HCT116 (cell line): ENCODE results near the gene GREB1L. TPM values are rescaled to one million over a fixed set of nuclear protein-coding genes. Genes with fewer than 3 reads are reported as not detected.

Experiments used
- ATAC-seq: fragments of 200-7000 bp; cut with Tn5 transposase; 2 replicates; pipeline ENCODE4 v1.9.1; 2020; ENCODE audit warnings: mild to moderate bottlenecking, moderate library complexity
- BruUV-seq: library from RNA; stranded (reverse); fragments of 400-500 nt; replicated peaks from 2 replicates; lab custom pipeline; 2021; lab: Mats Ljungman, UMichigan
- CTCF ChIA-PET: fragments of 300-600 bp; sonication (Branson Sonifier 250); formaldehyde crosslinking; loops from one replicate; lab custom pipeline; 2021; ENCODE audit warnings: antibody characterized with exemption; lab: Charles Lee
- POLR2A ChIA-PET: fragments of 300-600, 350-600 bp; sonication (Branson Sonifier 250); formaldehyde crosslinking; loops from one replicate; lab custom pipeline; 2021; ENCODE audit warnings: antibody characterized with exemption; lab: Charles Lee
- RAD21 ChIA-PET, 2 experiments: fragments of 300-600 bp; sonication (Branson Sonifier 250); formaldehyde crosslinking; loops; one replicate each; lab custom pipeline; 2023; ENCODE audit warnings: low total read pairs in 2 of 2; ENCODE audit not compliant: uncharacterized antibody in 2 of 2, unreplicated experiment in 2 of 2, low non-redundant PET in 1 of 2; lab: Charles Lee
- DNase-seq: peaks from one replicate; pipeline ENCODE4 v3.0.0-alpha.2; 2010; ENCODE audit warnings: low read depth, low spot score
- H2AFZ ChIP-seq: fragments of 200-600 bp; shearing (Covaris generic), sonication (generic); 2 replicates; pipeline ENCODE4 v1.6.1; 2017; ENCODE audit warnings: low read depth, mixed run types, mixed read lengths, antibody characterized with exemption, low read length; ENCODE audit not compliant: poor library complexity, severe bottlenecking
- H3K27ac ChIP-seq: 2 replicates; pipeline ENCODE4 v1.5.1; 2012; ENCODE audit warnings: low read depth, low read length
- H3K27me3 ChIP-seq: fragments of 200-600 bp; sonication (generic); 2 replicates; pipeline ENCODE4 v1.6.1; 2016; ENCODE audit warnings: mixed run types, low read length, mixed read lengths; ENCODE audit not compliant: insufficient read depth
- H3K36me3 ChIP-seq, 2 experiments: fragments of 200-500 bp in 1 of 2; fragments of 200-600 bp in 1 of 2; sonication (Bioruptor generic) in 1 of 2; sonication (generic) in 1 of 2; 2 replicates each; pipeline versions ENCODE4 v1.5.1 to v1.6.1; 2014 to 2016; ENCODE audit warnings: low read length in 2 of 2, inconsistent platforms in 1 of 2, mixed read lengths in 1 of 2, mixed run types in 1 of 2; ENCODE audit not compliant: insufficient read depth in 2 of 2, control insufficient read depth in 1 of 2
- H3K4me1 ChIP-seq, 2 experiments: fragments of 200-600 bp in 1 of 2; sonication (generic) in 1 of 2; 2 replicates each; pipeline versions ENCODE4 v1.5.1 to v1.6.1; 2012 to 2017; ENCODE audit warnings: low read length in 2 of 2, inconsistent platforms in 1 of 2, mild to moderate bottlenecking in 1 of 2, mixed read lengths in 1 of 2, mixed run types in 1 of 2, moderate library complexity in 1 of 2; ENCODE audit not compliant: insufficient read depth in 2 of 2, control insufficient read depth in 1 of 2
- H3K4me2 ChIP-seq: fragments of 200-600 bp; sonication (generic); 2 replicates; pipeline ENCODE4 v1.6.1; 2017; ENCODE audit warnings: mixed run types, low read length, mixed read lengths
- H3K4me3 ChIP-seq, 2 experiments: fragments of 200-600 bp in 1 of 2; sonication (generic) in 1 of 2; replicated peaks in 1 of 2; 2 replicates each; pipeline ENCODE4 v1.5.1; 2011 to 2016; ENCODE audit warnings: low read length in 2 of 2, control low read depth in 1 of 2, low read depth in 1 of 2, mild to moderate bottlenecking in 1 of 2, mixed read lengths in 1 of 2, mixed run types in 1 of 2
- H3K79me2 ChIP-seq: fragments of 200-600 bp; sonication (generic); 2 replicates; pipeline ENCODE4 v1.6.1; 2017; ENCODE audit warnings: mild to moderate bottlenecking, mixed run types, low read length, moderate library complexity, mixed read lengths; ENCODE audit not compliant: insufficient read depth
- H3K9ac ChIP-seq: fragments of 200-600 bp; sonication (generic); 2 replicates; pipeline ENCODE4 v1.6.1; 2016; ENCODE audit warnings: low read length, mixed read lengths
- H3K9me2 ChIP-seq: fragments of 200-600 bp; sonication (generic), shearing (Covaris generic); 2 replicates; pipeline ENCODE4 v1.6.1; 2017; ENCODE audit warnings: mixed run types, mild to moderate bottlenecking, moderate library complexity; ENCODE audit not compliant: insufficient read depth
- H3K9me3 ChIP-seq, 2 experiments: fragments of 200-500 bp in 1 of 2; fragments of 200-600 bp in 1 of 2; sonication (Bioruptor generic) in 1 of 2; sonication (generic) in 1 of 2; 2 replicates each; pipeline ENCODE4 v1.6.1; 2014 to 2017; ENCODE audit warnings: low read length in 2 of 2, mixed read lengths in 2 of 2, inconsistent platforms in 1 of 2, low read depth in 1 of 2, mild to moderate bottlenecking in 1 of 2, mixed run types in 1 of 2, moderate library complexity in 1 of 2; ENCODE audit not compliant: control insufficient read depth in 1 of 2, insufficient read depth in 1 of 2
- H4K20me1 ChIP-seq: fragments of 200-600 bp; sonication (generic), shearing (Covaris generic); 2 replicates; pipeline ENCODE4 v1.6.1; 2017; ENCODE audit warnings: mixed run types, mild to moderate bottlenecking, moderate library complexity; ENCODE audit not compliant: insufficient read depth
- ATF3 ChIP-seq: IDR thresholded peaks from 2 replicates; pipeline ENCODE4 v1.6.1; 2012
- CBX3 ChIP-seq: IDR thresholded peaks from 2 replicates; pipeline ENCODE4 v1.6.1; 2012; ENCODE audit warnings: low read depth
- CTCF ChIP-seq, 3 experiments: fragments of 200-600 bp in 1 of 3; sonication (generic) in 1 of 3; IDR thresholded peaks in 2 of 3; conservative IDR thresholded peaks in 1 of 3; 2 replicates each; pipeline ENCODE4 v1.5.1; 2012 to 2017; ENCODE audit warnings: low read depth in 2 of 3, low read length in 2 of 3, antibody characterized with exemption in 1 of 3, borderline replicate concordance in 1 of 3, control low read depth in 1 of 3, mild to moderate bottlenecking in 1 of 3, mixed read lengths in 1 of 3, mixed run types in 1 of 3, moderate library complexity in 1 of 3; ENCODE audit not compliant: insufficient read depth in 1 of 3
- EGR1 ChIP-seq: IDR thresholded peaks from 2 replicates; pipeline ENCODE4 v1.6.1; 2012; ENCODE audit warnings: low read depth
- EZH2 ChIP-seq: fragments of 200-600 bp; sonication (generic); IDR thresholded peaks from 2 replicates; pipeline ENCODE4 v1.6.1; 2017; ENCODE audit warnings: antibody characterized with exemption, mixed run types
- EZH2phosphoT487 ChIP-seq: fragments of 200-600 bp; IDR thresholded peaks from 2 replicates; pipeline ENCODE4 v1.6.1; 2018; ENCODE audit warnings: antibody characterized with exemption, borderline replicate concordance
- JUND ChIP-seq: IDR thresholded peaks from 2 replicates; pipeline ENCODE4 v1.6.1; 2012
- MAX ChIP-seq: IDR thresholded peaks from 2 replicates; pipeline ENCODE4 v1.6.1; 2012
- POLR2A ChIP-seq: IDR thresholded peaks from 2 replicates; pipeline ENCODE4 v1.7.0; 2011; ENCODE audit warnings: borderline replicate concordance; ENCODE audit not compliant: insufficient read depth, insufficient read length; ENCODE audit errors: extremely low read depth
- POLR2AphosphoS5 ChIP-seq: IDR thresholded peaks from 2 replicates; pipeline ENCODE4 v1.6.1; 2011; ENCODE audit warnings: mild to moderate bottlenecking, low read depth, low read length, moderate library complexity
- REST ChIP-seq: IDR thresholded peaks from 2 replicates; pipeline ENCODE4 v1.6.1; 2012; ENCODE audit warnings: low read depth
- SIN3A ChIP-seq: IDR thresholded peaks from 2 replicates; pipeline ENCODE4 v1.6.1; 2012; ENCODE audit warnings: low read depth
- SRF ChIP-seq: IDR thresholded peaks from 2 replicates; pipeline ENCODE4 v1.6.1; 2012; ENCODE audit warnings: low read depth
- TCF7L2 ChIP-seq: IDR thresholded peaks from 2 replicates; pipeline ENCODE4 v1.7.0; 2011; ENCODE audit warnings: borderline replicate concordance, inconsistent platforms; ENCODE audit not compliant: insufficient read depth, insufficient read length; ENCODE audit errors: extremely low read depth
- YY1 ChIP-seq: IDR thresholded peaks from 2 replicates; pipeline ENCODE4 v1.6.1; 2011; ENCODE audit warnings: low read length, low read depth, moderate library complexity, mild to moderate bottlenecking; ENCODE audit not compliant: insufficient replicate concordance; ENCODE audit errors: extremely low read depth
- ZBTB33 ChIP-seq: IDR thresholded peaks from 2 replicates; pipeline ENCODE4 v1.6.1; 2011; ENCODE audit warnings: mild to moderate bottlenecking, low read length, moderate library complexity; ENCODE audit not compliant: insufficient replicate concordance; ENCODE audit errors: extremely low read depth
- ZFX ChIP-seq: fragments of 450-650 bp; IDR thresholded peaks from 2 replicates; pipeline ENCODE4 v1.6.1; 2017
- ZNF274 ChIP-seq: fragments of 200-500 bp; sonication (Bioruptor generic); IDR thresholded peaks from 2 replicates; pipeline ENCODE4 v1.6.1; 2014; ENCODE audit warnings: mild to moderate bottlenecking, low read depth, low read length, inconsistent platforms
- intact Hi-C: fragments of 100-400 bp; cut with micrococcal nuclease; formaldehyde crosslinking; loops from 2 replicates; pipeline ENCODE4 v1.10.0; 2022
- total RNA-seq: library from RNA; stranded (reverse); gene quantifications from one replicate; pipeline ENCODE4 v1.2.1, GENCODE V29; 2021; ENCODE audit not compliant: unreplicated experiment

The GREB1L gene
- total RNA-seq, 1 experiment from 2014 or later, result 12.2 TPM

GRCh38 chr18:21484851-21485636 is 243.0 kb downstream of the GREB1L start:
- no peaks in the 10 kb centered on the region for H4K20me1 ChIP-seq
- H3K27ac ChIP-seq, result no peak overlapping the region
- no peaks in the 10 kb centered on the region for H3K9me3 ChIP-seq
- no peaks in the 10 kb centered on the region for H3K27me3 ChIP-seq
- BruUV-seq, result no TSS peak
- H3K9ac ChIP-seq, result no peak overlapping the region
- no peak for ATAC-seq
- H3K4me2 ChIP-seq, result no peak overlapping the region
- H3K4me3 ChIP-seq, result no peak overlapping the region
- CTCF ChIA-PET, result interaction anchor here (1.1 kb wide), 1 partner anchor 290 kb away, joined by 4 read pairs; no protein-coding TSS in a partner anchor
- POLR2A ChIA-PET, result interaction anchor here (1.5 kb wide), 1 partner anchor 116 kb away, joined by 3 read pairs; the partner anchor contains the start of gene ESCO1
- no peak for TF ChIP-seq EZH2phosphoT487
- no peak for TF ChIP-seq SIN3A
- no peak for TF ChIP-seq MAX
- no peak for TF ChIP-seq POLR2A
- TF ChIP-seq ZBTB33, result no peak
- no peak for TF ChIP-seq ATF3
- TF ChIP-seq ZFX, result no peak
- TF ChIP-seq CBX3, result no peak
- TF ChIP-seq JUND, result no peak
- TF ChIP-seq SRF, result no peak
- TF ChIP-seq TCF7L2, result no peak
- no peak for TF ChIP-seq REST
- TF ChIP-seq CTCF (IDR thresholded peaks at IDR 0.05 in 2 of 3, conservative IDR thresholded peaks at IDR 0.05 in 1 of 3; ENCODE audit: borderline replicate concordance in 1 of 3, insufficient read depth in 1 of 3, low read depth in 2 of 3, low read length in 2 of 3), result no peak
- TF ChIP-seq ZNF274, result no peak
- no peak for TF ChIP-seq EZH2
- TF ChIP-seq POLR2AphosphoS5, result no peak
- no peak for TF ChIP-seq YY1
- no peak for TF ChIP-seq EGR1
- peaks cover 4 to 9% of the 10 kb centered on the region in 2 experiments; a peak in 3 of 4 replicates for H3K4me1 ChIP-seq
- H3K9me2 ChIP-seq, result no peaks in the 10 kb centered on the region
- H3K36me3 ChIP-seq, result no peaks in the 10 kb centered on the region
- RAD21 ChIA-PET, result no interaction called here
- no peak for DNase-seq
- intact Hi-C loops, result loop anchor here (5.0 to 10.0 kb wide), 3 partner anchors 80 to 412 kb away; no protein-coding TSS in a partner anchor
- H2AFZ ChIP-seq, result no peak overlapping the region
- H3K79me2 ChIP-seq, result no peaks in the 10 kb centered on the region
